ENCODE data around the gene C17orf50.

The C17orf50 gene

GRCh38 chr17:35795871-35796265, 35.2 kb downstream of the C17orf50 start:
- no peak for TF ChIP-seq POLR2A (IDR thresholded peaks at IDR 0.05; ENCODE audit: low read depth, low read length)
- FAIRE-seq: no peak
- no peak for DNase-seq (ENCODE audit: insufficient read length, low spot score)

GRCh38 chr17:35796942-35797341, 36.3 kb downstream of the C17orf50 start:
- DNase-seq (ENCODE audit: insufficient read length, low spot score): no peak
- TF ChIP-seq POLR2A (IDR thresholded peaks at IDR 0.05; ENCODE audit: low read depth, low read length): no peak
- no peak for FAIRE-seq

- no peak for TF ChIP-seq POLR2A (IDR thresholded peaks at IDR 0.05; ENCODE audit: low read depth, low read length)
- no peak for DNase-seq (ENCODE audit: insufficient read length, low spot score)
- no peak for FAIRE-seq
These were observed 36.7 kb downstream of the C17orf50 start for GRCh38 chr17:35797370-35797769.

- no peak for TF ChIP-seq POLR2A (IDR thresholded peaks at IDR 0.05; ENCODE audit: low read depth, low read length)
- FAIRE-seq (no peak), DNase-seq (ENCODE audit: insufficient read length, low spot score) (no peak)
These were observed 37.2 kb downstream of the C17orf50 start for GRCh38 chr17:35797918-35798317.

GRCh38 chr17:35799942-35800341, 39.3 kb downstream of the C17orf50 start:
- FAIRE-seq (no peak), DNase-seq (ENCODE audit: insufficient read length, low spot score) (peak; percentile 79)
- no peak for TF ChIP-seq POLR2A (IDR thresholded peaks at IDR 0.05; ENCODE audit: low read depth, low read length)

GRCh38 chr17:35801583-35802224, 41.0 kb downstream of the C17orf50 start:
- no peak for DNase-seq (ENCODE audit: insufficient read length, low spot score)
- no peak for FAIRE-seq
- TF ChIP-seq POLR2A (IDR thresholded peaks at IDR 0.05; ENCODE audit: low read depth, low read length): no peak

GRCh38 chr17:35804658-35805192, 44.0 kb downstream of the C17orf50 start:
- DNase-seq (ENCODE audit: insufficient read length, low spot score) (peak; percentile 82), FAIRE-seq (no peak)
- no peak for TF ChIP-seq POLR2A (IDR thresholded peaks at IDR 0.05; ENCODE audit: low read depth, low read length)

GRCh38 chr17:35807371-35808144, 46.9 kb downstream of the C17orf50 start:
- TF ChIP-seq POLR2A (IDR thresholded peaks at IDR 0.05; ENCODE audit: low read depth, low read length): no peak
- FAIRE-seq: no peak
- DNase-seq (ENCODE audit: insufficient read length, low spot score): no peak

GRCh38 chr17:35808240-35808961, 47.7 kb downstream of the C17orf50 start:
- FAIRE-seq: no peak
- no peak for TF ChIP-seq POLR2A (IDR thresholded peaks at IDR 0.05; ENCODE audit: low read depth, low read length)
- no peak for DNase-seq (ENCODE audit: insufficient read length, low spot score)

- no peak for FAIRE-seq
These were observed 48.5 kb downstream of the C17orf50 start, which contains the start of gene TAF15 for GRCh38 chr17:35808962-35809854. Gene TAF15, plus strand, starts transcription at chr17:35809484. Its CDS starts 86 bp downstream, at chr17:35809570.

GRCh38 chr17:35809855-35810461, 49.3 kb downstream of the C17orf50 start:
- DNase-seq (ENCODE audit: insufficient read length, low spot score) (no peak), FAIRE-seq (no peak)
- TF ChIP-seq POLR2A (IDR thresholded peaks at IDR 0.05; ENCODE audit: low read depth, low read length): no peak

More at GRCh38 chr17:35808962-35809854, 48.5 kb downstream of the C17orf50 start, which contains the start of gene TAF15:
- DNase-seq (ENCODE audit: insufficient read length, low spot score): peak; percentile 88
- peak; percentile 99 for TF ChIP-seq POLR2A (IDR thresholded peaks at IDR 0.05; ENCODE audit: low read depth, low read length)

GRCh38 chr17:35811759-35812158, 51.1 kb downstream of the C17orf50 start:
- TF ChIP-seq POLR2A (IDR thresholded peaks at IDR 0.05; ENCODE audit: low read depth, low read length): no peak
- DNase-seq (ENCODE audit: insufficient read length, low spot score): no peak
- FAIRE-seq: no peak

- no peak for DNase-seq (ENCODE audit: insufficient read length, low spot score)
- no peak for FAIRE-seq
- no peak for TF ChIP-seq POLR2A (IDR thresholded peaks at IDR 0.05; ENCODE audit: low read depth, low read length)
These were observed 51.8 kb downstream of the C17orf50 start for GRCh38 chr17:35812456-35812855.
